Keratinocyte (primary cell): Measurements from ENCODE around the gene FAM120C. TPM values are rescaled to one million over a fixed set of nuclear protein-coding genes. Genes with fewer than 3 reads are reported as not detected.

Experiments used
- DNase-seq: peaks from one replicate; pipeline ENCODE4 v3.0.0-alpha.2; 2011; ENCODE audit warnings: low read depth, missing footprints, low spot score
- FAIRE-seq: peaks from 2 replicates; lab custom pipeline; 2011; peaks lifted over from hg19 to GRCh38; lab: Jason Lieb, UNC
- H2AFZ ChIP-seq: 2 replicates; pipeline ENCODE4 v1.6.0; 2012; ENCODE audit warnings: low read length, control low read depth, inconsistent platforms; ENCODE audit not compliant: control insufficient read depth
- H3K27ac ChIP-seq: 2 replicates; pipeline ENCODE4 v1.5.1; 2011; ENCODE audit warnings: low read length; ENCODE audit not compliant: control insufficient read depth, insufficient read depth
- H3K27me3 ChIP-seq: 3 replicates; pipeline ENCODE4 v1.6.0; 2011; ENCODE audit warnings: low read length; ENCODE audit not compliant: control insufficient read depth, insufficient read depth; ENCODE audit errors: extremely low read depth
- H3K36me3 ChIP-seq, 2 experiments: 2 replicates in 1 of 2; 3 replicates in 1 of 2; pipeline ENCODE4 v1.5.1; 2011; ENCODE audit warnings: low read length in 2 of 2, mild to moderate bottlenecking in 1 of 2; ENCODE audit not compliant: control insufficient read depth in 2 of 2, insufficient read depth in 2 of 2; ENCODE audit errors: extremely low read depth in 1 of 2
- H3K4me1 ChIP-seq: 3 replicates; pipeline ENCODE4 v1.5.1; 2011; ENCODE audit warnings: low read length; ENCODE audit not compliant: control insufficient read depth, insufficient read depth; ENCODE audit errors: extremely low read depth
- H3K4me2 ChIP-seq: 3 replicates; pipeline ENCODE4 v1.6.0; 2011; ENCODE audit warnings: low read depth, low read length; ENCODE audit not compliant: control insufficient read depth, insufficient read depth; ENCODE audit errors: extremely low read depth
- H3K4me3 ChIP-seq, 3 experiments: fragments of 200-600 bp in 1 of 3; sonication (generic) in 1 of 3; 2 replicates in 2 of 3; 3 replicates in 1 of 3; pipeline ENCODE4 v1.5.1; 2011 to 2016; ENCODE audit warnings: low read length in 3 of 3, mild to moderate bottlenecking in 3 of 3, control low read depth in 2 of 3, inconsistent platforms in 1 of 3, low read depth in 1 of 3, mixed read lengths in 1 of 3, mixed run types in 1 of 3, moderate library complexity in 1 of 3; ENCODE audit not compliant: control insufficient read depth in 2 of 3, insufficient read depth in 2 of 3; ENCODE audit errors: extremely low read depth in 1 of 3
- H3K79me2 ChIP-seq: 2 replicates; pipeline ENCODE4 v1.6.0; 2012; ENCODE audit warnings: low read length; ENCODE audit not compliant: control insufficient read depth, insufficient read depth
- H3K9ac ChIP-seq: 3 replicates; pipeline ENCODE4 v1.6.0; 2011; ENCODE audit warnings: low read length; ENCODE audit not compliant: control insufficient read depth, insufficient read depth; ENCODE audit errors: extremely low read depth
- H3K9me1 ChIP-seq: 3 replicates; pipeline ENCODE4 v1.6.0; 2011; ENCODE audit warnings: low read length; ENCODE audit not compliant: control insufficient read depth, insufficient read depth; ENCODE audit errors: extremely low read depth
- H3K9me3 ChIP-seq: 2 replicates; pipeline ENCODE4 v1.5.1; 2012; ENCODE audit warnings: low read depth, low read length; ENCODE audit not compliant: control insufficient read depth
- H4K20me1 ChIP-seq: 3 replicates; pipeline ENCODE4 v1.6.0; 2011; ENCODE audit warnings: low read length; ENCODE audit not compliant: control insufficient read depth, insufficient read depth; ENCODE audit errors: extremely low read depth
- CTCF ChIP-seq, 3 experiments: IDR thresholded peaks in 1 of 3; conservative IDR thresholded peaks in 1 of 3; optimal IDR thresholded peaks in 1 of 3; 2 replicates in 2 of 3; 3 replicates in 1 of 3; pipeline versions ENCODE3 to v1.5.1; 2011; ENCODE audit warnings: low read length in 3 of 3, mild to moderate bottlenecking in 3 of 3, moderate library complexity in 2 of 3, control low read depth in 1 of 3, inconsistent platforms in 1 of 3; ENCODE audit not compliant: insufficient read depth in 2 of 3; ENCODE audit errors: extremely low read depth in 1 of 3
- EZH2 ChIP-seq: IDR thresholded peaks from one replicate; pipeline ENCODE4 v1.6.1; 2012; ENCODE audit warnings: inconsistent platforms, mild to moderate bottlenecking, low read length, moderate library complexity
- dilution Hi-C: fragments of 300-500 bp; cut with MboI; formaldehyde crosslinking; loops from one replicate; pipeline ENCODE4 v1.7.0; 2020; ENCODE audit warnings: low sequenced_read_pairs; ENCODE audit not compliant: extremely low pct_ligation_motif_present
- polyA plus RNA-seq, 5 experiments: library from polyadenylated mRNA; depleted of rRNA in 3 of 5; stranded (reverse) in 3 of 5; stranded (forward) in 1 of 5; unstranded in 1 of 5; fragments of >200 nt; gene quantifications; 1 replicate in 1 of 5; 2 replicates in 3 of 5; 3 replicates in 1 of 5; pipeline versions ENCODE4 v1.2.1 to v1.2.3, GENCODE V29; 2011 to 2012; ENCODE audit warnings: missing spikeins in 2 of 5, low read depth in 1 of 5, low replicate concordance in 1 of 5

The FAM120C gene
- polyA plus RNA-seq, 1 donor (not counting 4 experiments of a cell fraction or from before 2014, with no cell fraction given) = 1.9 TPM

- Histone ChIP-seq H3K9ac (peak overlapping the region; percentile 79), H3K36me3 (no peaks in the 10 kb centered on the region), H3K4me1 (peaks cover 23% of the 10 kb centered on the region), H3K27me3 (no peaks in the 10 kb centered on the region), H3K4me3 (peak overlapping the region; percentile 55 to 74 (median 55)), H3K79me2 (peaks cover 38% of the 10 kb centered on the region), H2AFZ (no peak overlapping the region), H3K9me3 (no peaks in the 10 kb centered on the region), H3K9me1 (no peaks in the 10 kb centered on the region), H4K20me1 (no peaks in the 10 kb centered on the region), H3K4me2 (peak overlapping the region; percentile 92), H3K27ac (peak overlapping the region; percentile 78)
- dilution Hi-C loops = no loop called here
- TF ChIP-seq EZH2 (no peak), CTCF (optimal IDR thresholded peaks at IDR 0.05 in 1 of 3, IDR thresholded peaks at IDR 0.05 in 1 of 3, conservative IDR thresholded peaks at IDR 0.05 in 1 of 3; ENCODE audit: extremely low read depth in 1 of 3, insufficient read depth in 2 of 3, low read length in 3 of 3) (no peak)
- FAIRE-seq (peak; percentile 49), DNase-seq (no peak)
Observed at GRCh38 chrX:54181202-54181953, 1.7 kb downstream of the FAM120C start.

- DNase-seq (no peak), FAIRE-seq (no peak)
- Histone ChIP-seq H3K4me1 (peaks cover 23% of the 10 kb centered on the region), H3K4me3 (peak overlapping the region; percentile 25 to 55 (median 39)), H4K20me1 (no peaks in the 10 kb centered on the region), H3K4me2 (peak overlapping the region; percentile 92), H3K9me3 (no peaks in the 10 kb centered on the region), H3K27ac (peak overlapping the region; percentile 78), H3K9me1 (no peaks in the 10 kb centered on the region), H3K79me2 (peaks cover 47% of the 10 kb centered on the region), H2AFZ (no peak overlapping the region), H3K27me3 (no peaks in the 10 kb centered on the region), H3K36me3 (no peaks in the 10 kb centered on the region), H3K9ac (peak overlapping the region; percentile 79)
- TF ChIP-seq EZH2 (no peak), CTCF (optimal IDR thresholded peaks at IDR 0.05 in 1 of 3, IDR thresholded peaks at IDR 0.05 in 1 of 3, conservative IDR thresholded peaks at IDR 0.05 in 1 of 3; ENCODE audit: extremely low read depth in 1 of 3, insufficient read depth in 2 of 3, low read length in 3 of 3) (no peak)
- dilution Hi-C loops = no loop called here
Observed at GRCh38 chrX:54180403-54180802, 2.7 kb downstream of the FAM120C start.
